SK-N-SH (cell line): ENCODE results near the gene CEACAM20. TPM values are rescaled to one million over a fixed set of nuclear protein-coding genes. Genes with fewer than 3 reads are reported as not detected.

Experiments
- CTCF ChIA-PET: fragments of 300-600, 350-600 bp; formaldehyde crosslinking; extraction: SDS; loops from one replicate; lab custom pipeline; 2021; lab: Yijun Ruan, JAX
- POLR2A ChIA-PET: fragments of 350-600 bp; sonication (Branson Sonifier 250); formaldehyde crosslinking; extraction: SDS; loops from one replicate; lab custom pipeline; 2020; ENCODE audit warnings: antibody characterized with exemption, inconsistent platforms; lab: Yijun Ruan, JAX
- DNase-seq: peaks from one replicate; pipeline ENCODE4 v3.0.0; 2012
- H2AFZ ChIP-seq: fragments of 200-600 bp; sonication (generic); 2 replicates; pipeline ENCODE4 v1.8.1; 2016; ENCODE audit warnings: antibody characterized with exemption, mild to moderate bottlenecking, low read depth
- H3F3A ChIP-seq: fragments of 200-600 bp; sonication (generic); replicated peaks from 2 replicates; pipeline ENCODE3; 2016; ENCODE audit warnings: antibody characterized with exemption, mild to moderate bottlenecking; ENCODE audit not compliant: insufficient read depth
- H3K27ac ChIP-seq, 2 experiments: fragments of 200-500 bp in 1 of 2; fragments of 200-600 bp in 1 of 2; sonication (Bioruptor generic) in 1 of 2; sonication (generic), shearing (Covaris generic) in 1 of 2; 2 replicates each; pipeline versions ENCODE4 v1.5.1 to v1.6.1; 2014 to 2016; ENCODE audit warnings: low read depth in 2 of 2, inconsistent platforms in 1 of 2, low read length in 1 of 2, mild to moderate bottlenecking in 1 of 2, mixed read lengths in 1 of 2
- H3K27me3 ChIP-seq: fragments of 200-600 bp; sonication (generic), shearing (Covaris generic); 2 replicates; pipeline ENCODE4 v1.6.1; 2016; ENCODE audit warnings: mixed run types; ENCODE audit not compliant: insufficient read depth
- H3K36me3 ChIP-seq, 2 experiments: fragments of 200-500 bp in 1 of 2; fragments of 200-600 bp in 1 of 2; sonication (Bioruptor generic) in 1 of 2; sonication (generic) in 1 of 2; replicated peaks in 1 of 2; 2 replicates each; pipeline versions ENCODE3 to v1.5.1; 2014 to 2016; ENCODE audit warnings: low read length in 1 of 2, mild to moderate bottlenecking in 1 of 2; ENCODE audit not compliant: insufficient read depth in 2 of 2, control insufficient read depth in 1 of 2
- H3K4me1 ChIP-seq, 2 experiments: fragments of 200-500 bp in 1 of 2; fragments of 200-600 bp in 1 of 2; sonication (Bioruptor generic) in 1 of 2; sonication (generic), shearing (Covaris generic) in 1 of 2; 2 replicates each; pipeline versions ENCODE4 v1.5.1 to v1.6.1; 2014 to 2016; ENCODE audit warnings: low read depth in 1 of 2, low read length in 1 of 2, mixed run types in 1 of 2; ENCODE audit not compliant: insufficient read depth in 2 of 2, control insufficient read depth in 1 of 2
- H3K4me2 ChIP-seq: fragments of 200-600 bp; sonication (generic), shearing (Covaris generic); 2 replicates; pipeline ENCODE4 v1.6.1; 2017; ENCODE audit warnings: mixed run types
- H3K4me3 ChIP-seq, 2 experiments: fragments of 200-500 bp in 1 of 2; fragments of 200-600 bp in 1 of 2; sonication (Bioruptor generic) in 1 of 2; sonication (generic), shearing (Covaris generic) in 1 of 2; 2 replicates each; pipeline versions ENCODE4 v1.5.1 to v1.8.1; 2014 to 2016; ENCODE audit warnings: low read depth in 2 of 2, inconsistent platforms in 1 of 2, low read length in 1 of 2, mild to moderate bottlenecking in 1 of 2, mixed read lengths in 1 of 2, moderate library complexity in 1 of 2
- H3K79me2 ChIP-seq: fragments of 200-600 bp; sonication (generic); 2 replicates; pipeline ENCODE4 v1.8.1; 2017; ENCODE audit warnings: mild to moderate bottlenecking; ENCODE audit not compliant: insufficient read depth
- H3K9ac ChIP-seq: fragments of 200-600 bp; sonication (generic); 2 replicates; pipeline ENCODE4 v1.6.1; 2017; ENCODE audit warnings: mixed run types
- H3K9me2 ChIP-seq: fragments of 200-600 bp; sonication (generic); 2 replicates; pipeline ENCODE4 v1.6.1; 2017; ENCODE audit warnings: mixed run types
- H3K9me3 ChIP-seq: fragments of 200-600 bp; sonication (generic); 2 replicates; pipeline ENCODE4 v1.6.1; 2017; ENCODE audit warnings: mixed run types, mild to moderate bottlenecking, moderate library complexity
- H4K20me1 ChIP-seq: fragments of 200-600 bp; sonication (generic); 2 replicates; pipeline ENCODE4 v1.6.1; 2017; ENCODE audit warnings: mild to moderate bottlenecking, mixed run types; ENCODE audit not compliant: insufficient read depth
- ELF1 ChIP-seq: IDR thresholded peaks from 2 replicates; pipeline ENCODE4 v1.4.0; 2012
- EP300 ChIP-seq, 2 experiments: IDR thresholded peaks; 2 replicates each; pipeline versions ENCODE4 v1.4.0 to v1.6.1; 2012; ENCODE audit warnings: borderline replicate concordance in 1 of 2, low read depth in 1 of 2, low read length in 1 of 2
- EZH2phosphoT487 ChIP-seq: fragments of 200-600 bp; sonication (generic); IDR thresholded peaks from 2 replicates; pipeline ENCODE4 v1.6.1; 2017; ENCODE audit warnings: low read depth, mixed run types, mild to moderate bottlenecking, antibody characterized with exemption, moderate library complexity, borderline replicate concordance
- FOXM1 ChIP-seq: IDR thresholded peaks from 2 replicates; pipeline ENCODE4 v1.4.0; 2012; ENCODE audit warnings: low read depth, mild to moderate bottlenecking
- RCOR1 ChIP-seq: fragments of 150-350 bp; IDR thresholded peaks from 2 replicates; pipeline ENCODE4 v1.6.1; 2017; ENCODE audit warnings: antibody characterized with exemption, low read length
- RFX5 ChIP-seq: IDR thresholded peaks from 2 replicates; pipeline ENCODE4 v1.6.1; 2012; ENCODE audit warnings: mild to moderate bottlenecking, improper control_type of control experiment, low read length
- RXRA ChIP-seq: IDR thresholded peaks from 2 replicates; pipeline ENCODE4 v1.4.0; 2012; ENCODE audit warnings: low read depth, mild to moderate bottlenecking, borderline replicate concordance
- TAF1 ChIP-seq: IDR thresholded peaks from 2 replicates; pipeline ENCODE4 v1.6.1; 2012; ENCODE audit warnings: low read depth, mild to moderate bottlenecking, low read length, moderate library complexity, borderline replicate concordance
- TEAD4 ChIP-seq: IDR thresholded peaks from 2 replicates; pipeline ENCODE4 v1.4.0; 2012; ENCODE audit warnings: mild to moderate bottlenecking, borderline replicate concordance; ENCODE audit not compliant: insufficient read depth
- WGBS: methylation state at CpG from one replicate; pipeline ENCODE4 v1.1.6; 2017; ENCODE audit warnings: low lambda C conversion rate; 5-methylcytosine and 5-hydroxymethylcytosine counted together
- polyA plus RNA-seq, 3 experiments: library from polyadenylated mRNA; depleted of rRNA; stranded (reverse); fragments of >200 nt; gene quantifications; 2 replicates each; pipeline ENCODE4 v1.2.3, GENCODE V29; 2012
- TF ChIP-seq, protein P1 (sequence below): fragments of 150-350 bp; IDR thresholded peaks from 2 replicates; pipeline ENCODE4 v1.6.1; 2017; ENCODE audit warnings: antibody characterized with exemption, low read length, low read depth, borderline replicate concordance
- TF ChIP-seq, protein P2 (sequence below): IDR thresholded peaks from 2 replicates; pipeline ENCODE4 v1.4.0; 2012; ENCODE audit warnings: low read depth, borderline replicate concordance
- TF ChIP-seq, protein P3 (sequence below): fragments of 200-600 bp; sonication (generic); IDR thresholded peaks from 2 replicates; pipeline ENCODE4 v1.6.1; 2017; ENCODE audit warnings: antibody characterized with exemption, mild to moderate bottlenecking, moderate library complexity
- TF ChIP-seq, protein P4 (sequence below): IDR thresholded peaks from 2 replicates; pipeline ENCODE4; 2012

Gene CEACAM20
- polyA plus RNA-seq, 1 of the 3 experiments (the other 2 are of a cell fraction), result not detected

DNA sequence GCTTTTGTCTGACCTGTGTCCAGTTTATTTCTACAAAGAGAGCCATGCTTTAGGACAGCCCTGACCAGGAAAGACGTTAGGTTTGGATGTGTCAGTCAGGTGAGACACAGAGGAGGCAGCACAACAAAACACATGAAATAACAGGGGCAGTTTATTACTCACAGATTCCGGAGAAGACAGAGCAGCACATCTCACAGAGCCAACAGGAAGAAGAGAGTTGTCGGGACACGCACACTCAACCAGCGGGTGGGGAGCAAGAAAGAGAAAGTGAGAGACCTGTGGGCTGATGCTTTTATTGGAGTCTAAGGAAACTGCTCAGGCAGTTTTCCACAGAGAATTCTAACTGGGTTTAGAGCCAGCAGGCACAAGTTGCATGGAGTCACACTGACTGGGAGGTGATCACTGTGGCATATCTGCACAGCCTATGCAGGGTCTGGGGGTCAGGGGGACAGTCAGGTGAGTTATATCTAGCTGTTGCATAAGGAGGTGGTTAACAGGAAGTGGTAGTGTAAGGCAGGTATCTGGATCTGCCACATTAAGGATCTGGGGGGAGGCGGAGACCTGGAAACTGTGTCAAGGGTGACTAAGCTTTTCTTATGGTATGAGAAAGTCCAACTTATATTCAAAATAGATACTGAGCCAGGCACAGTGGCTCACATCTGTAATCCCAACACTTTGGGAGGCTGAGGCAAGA lies 24.1 kb upstream of the CEACAM20 start:
- H3K9me2 ChIP-seq, result no peaks in the 10 kb centered on the region
- H3K4me3 ChIP-seq, result peak overlapping the region in 1 of 2 experiments; percentile 12; a peak in 1 of 4 replicates
- ChIA-PET POLR2A (no interaction called here), CTCF (interaction anchor here (2.6 kb wide), 1 partner anchor 17 kb away, joined by 14 read pairs; no protein-coding TSS in a partner anchor)
- no peaks in the 10 kb centered on the region for H4K20me1 ChIP-seq
- H3F3A ChIP-seq, result peaks cover 8% of the 10 kb centered on the region
- H3K4me1 ChIP-seq, result no peaks in the 10 kb centered on the region
- DNase-seq, result no peak
- no peak for TF ChIP-seq RFX5
- TF ChIP-seq, protein P1, sequence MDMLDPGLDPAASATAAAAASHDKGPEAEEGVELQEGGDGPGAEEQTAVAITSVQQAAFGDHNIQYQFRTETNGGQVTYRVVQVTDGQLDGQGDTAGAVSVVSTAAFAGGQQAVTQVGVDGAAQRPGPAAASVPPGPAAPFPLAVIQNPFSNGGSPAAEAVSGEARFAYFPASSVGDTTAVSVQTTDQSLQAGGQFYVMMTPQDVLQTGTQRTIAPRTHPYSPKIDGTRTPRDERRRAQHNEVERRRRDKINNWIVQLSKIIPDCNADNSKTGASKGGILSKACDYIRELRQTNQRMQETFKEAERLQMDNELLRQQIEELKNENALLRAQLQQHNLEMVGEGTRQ, result no peak
- no peak for TF ChIP-seq RXRA
- no peak for TF ChIP-seq TEAD4
- TF ChIP-seq, protein P2, sequence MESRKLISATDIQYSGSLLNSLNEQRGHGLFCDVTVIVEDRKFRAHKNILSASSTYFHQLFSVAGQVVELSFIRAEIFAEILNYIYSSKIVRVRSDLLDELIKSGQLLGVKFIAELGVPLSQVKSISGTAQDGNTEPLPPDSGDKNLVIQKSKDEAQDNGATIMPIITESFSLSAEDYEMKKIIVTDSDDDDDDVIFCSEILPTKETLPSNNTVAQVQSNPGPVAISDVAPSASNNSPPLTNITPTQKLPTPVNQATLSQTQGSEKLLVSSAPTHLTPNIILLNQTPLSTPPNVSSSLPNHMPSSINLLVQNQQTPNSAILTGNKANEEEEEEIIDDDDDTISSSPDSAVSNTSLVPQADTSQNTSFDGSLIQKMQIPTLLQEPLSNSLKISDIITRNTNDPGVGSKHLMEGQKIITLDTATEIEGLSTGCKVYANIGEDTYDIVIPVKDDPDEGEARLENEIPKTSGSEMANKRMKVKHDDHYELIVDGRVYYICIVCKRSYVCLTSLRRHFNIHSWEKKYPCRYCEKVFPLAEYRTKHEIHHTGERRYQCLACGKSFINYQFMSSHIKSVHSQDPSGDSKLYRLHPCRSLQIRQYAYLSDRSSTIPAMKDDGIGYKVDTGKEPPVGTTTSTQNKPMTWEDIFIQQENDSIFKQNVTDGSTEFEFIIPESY, result no peak
- TF ChIP-seq, protein P3, sequence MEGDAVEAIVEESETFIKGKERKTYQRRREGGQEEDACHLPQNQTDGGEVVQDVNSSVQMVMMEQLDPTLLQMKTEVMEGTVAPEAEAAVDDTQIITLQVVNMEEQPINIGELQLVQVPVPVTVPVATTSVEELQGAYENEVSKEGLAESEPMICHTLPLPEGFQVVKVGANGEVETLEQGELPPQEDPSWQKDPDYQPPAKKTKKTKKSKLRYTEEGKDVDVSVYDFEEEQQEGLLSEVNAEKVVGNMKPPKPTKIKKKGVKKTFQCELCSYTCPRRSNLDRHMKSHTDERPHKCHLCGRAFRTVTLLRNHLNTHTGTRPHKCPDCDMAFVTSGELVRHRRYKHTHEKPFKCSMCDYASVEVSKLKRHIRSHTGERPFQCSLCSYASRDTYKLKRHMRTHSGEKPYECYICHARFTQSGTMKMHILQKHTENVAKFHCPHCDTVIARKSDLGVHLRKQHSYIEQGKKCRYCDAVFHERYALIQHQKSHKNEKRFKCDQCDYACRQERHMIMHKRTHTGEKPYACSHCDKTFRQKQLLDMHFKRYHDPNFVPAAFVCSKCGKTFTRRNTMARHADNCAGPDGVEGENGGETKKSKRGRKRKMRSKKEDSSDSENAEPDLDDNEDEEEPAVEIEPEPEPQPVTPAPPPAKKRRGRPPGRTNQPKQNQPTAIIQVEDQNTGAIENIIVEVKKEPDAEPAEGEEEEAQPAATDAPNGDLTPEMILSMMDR, result no peak
- TF ChIP-seq, protein P4, sequence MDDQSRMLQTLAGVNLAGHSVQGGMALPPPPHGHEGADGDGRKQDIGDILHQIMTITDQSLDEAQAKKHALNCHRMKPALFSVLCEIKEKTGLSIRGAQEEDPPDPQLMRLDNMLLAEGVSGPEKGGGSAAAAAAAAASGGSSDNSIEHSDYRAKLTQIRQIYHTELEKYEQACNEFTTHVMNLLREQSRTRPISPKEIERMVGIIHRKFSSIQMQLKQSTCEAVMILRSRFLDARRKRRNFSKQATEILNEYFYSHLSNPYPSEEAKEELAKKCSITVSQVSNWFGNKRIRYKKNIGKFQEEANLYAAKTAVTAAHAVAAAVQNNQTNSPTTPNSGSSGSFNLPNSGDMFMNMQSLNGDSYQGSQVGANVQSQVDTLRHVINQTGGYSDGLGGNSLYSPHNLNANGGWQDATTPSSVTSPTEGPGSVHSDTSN, result no peak
- TF ChIP-seq TAF1, result no peak
- no peak for TF ChIP-seq EZH2phosphoT487
- no peak for TF ChIP-seq FOXM1
- TF ChIP-seq ELF1, result no peak
- TF ChIP-seq RCOR1, result no peak
- TF ChIP-seq EP300 (IDR thresholded peaks at IDR 0.05; ENCODE audit: borderline replicate concordance in 1 of 2, low read depth in 1 of 2, low read length in 1 of 2), result no peak
- no peaks in the 10 kb centered on the region for H3K9me3 ChIP-seq
- no peak overlapping the region for H3K27ac ChIP-seq
- WGBS, result 17% methylated on average over 6 of the region's 6 CpGs
- peak overlapping the region; percentile 42; the same call in 1 of the 2 replicates for H3K4me2 ChIP-seq
- H2AFZ ChIP-seq, result no peak overlapping the region
- H3K9ac ChIP-seq, result no peak overlapping the region
- no peaks in the 10 kb centered on the region for H3K79me2 ChIP-seq
- H3K27me3 ChIP-seq, result peaks cover 7% of the 10 kb centered on the region; the same call in 1 of the 2 replicates
- H3K36me3 ChIP-seq, result no peaks in the 10 kb centered on the region
